Common myeloid progenitor, CD34-positive (primary cell): Measurements from ENCODE around the gene FBXW4.

Experiments
- CTCF ChIA-PET: fragments of 350-600 bp; sonication (Branson Sonifier 250); formaldehyde crosslinking; loops from one replicate; lab custom pipeline; 2021; ENCODE audit warnings: antibody characterized with exemption; lab: Charles Lee
- POLR2A ChIA-PET: fragments of 350-600 bp; sonication (Branson Sonifier 250); formaldehyde crosslinking; loops from one replicate; lab custom pipeline; 2021; ENCODE audit warnings: antibody characterized with exemption; lab: Charles Lee
- DNase-seq, 3 donors: peaks; one replicate each; pipeline versions ENCODE4 v3.0.0 to v3.0.0-alpha.2; 2013
- H3K27ac ChIP-seq, 2 experiments: 1 replicate in 1 of 2; 2 replicates in 1 of 2; pipeline ENCODE4 v1.7.0; 2013; ENCODE audit warnings: inconsistent platforms in 2 of 2, low read length in 2 of 2, mild to moderate bottlenecking in 2 of 2, low read depth in 1 of 2, moderate library complexity in 1 of 2; ENCODE audit not compliant: severe bottlenecking in 2 of 2, insufficient read depth in 1 of 2, poor library complexity in 1 of 2
- H3K27me3 ChIP-seq, 5 experiments: replicated peaks in 2 of 5; 1 replicate in 3 of 5; 2 replicates in 2 of 5; pipeline versions ENCODE4 v1.6.1 to v1.7.0; 2013; ENCODE audit warnings: low read length in 4 of 5, mild to moderate bottlenecking in 2 of 5, moderate library complexity in 2 of 5, inconsistent platforms in 1 of 5; ENCODE audit not compliant: insufficient read depth in 5 of 5, control insufficient read depth in 4 of 5
- H3K36me3 ChIP-seq, 4 experiments: 1 replicate in 2 of 4; 2 replicates in 2 of 4; pipeline versions ENCODE4 v1.6.1 to v1.7.0; 2013; ENCODE audit warnings: low read length in 3 of 4, control low read depth in 1 of 4, mild to moderate bottlenecking in 1 of 4; ENCODE audit not compliant: control insufficient read depth in 4 of 4, insufficient read depth in 4 of 4
- H3K4me1 ChIP-seq, 4 experiments: 1 replicate in 3 of 4; 2 replicates in 1 of 4; pipeline versions ENCODE4 v1.6.1 to v1.7.1; 2013; ENCODE audit warnings: low read length in 3 of 4, mild to moderate bottlenecking in 3 of 4, control low read depth in 1 of 4, inconsistent platforms in 1 of 4, moderate library complexity in 1 of 4; ENCODE audit not compliant: control insufficient read depth in 4 of 4, insufficient read depth in 4 of 4; ENCODE audit errors: control extremely low read depth in 1 of 4
- H3K4me3 ChIP-seq, 7 experiments: 1 replicate in 4 of 7; 2 replicates in 3 of 7; pipeline versions ENCODE4 v1.5.1 to v1.7.0; 2013; ENCODE audit warnings: mild to moderate bottlenecking in 7 of 7, low read length in 6 of 7, moderate library complexity in 6 of 7, inconsistent platforms in 2 of 7, low read depth in 2 of 7, control low read depth in 1 of 7; ENCODE audit not compliant: insufficient read depth in 4 of 7, control insufficient read depth in 1 of 7; ENCODE audit errors: extremely low read depth in 1 of 7
- H3K9me3 ChIP-seq, 5 experiments: 1 replicate in 4 of 5; 2 replicates in 1 of 5; pipeline versions ENCODE4 v1.6.1 to v1.7.1; 2013; ENCODE audit warnings: low read length in 4 of 5, mild to moderate bottlenecking in 2 of 5, inconsistent platforms in 1 of 5, low read depth in 1 of 5, moderate library complexity in 1 of 5; ENCODE audit not compliant: control insufficient read depth in 4 of 5, insufficient read depth in 2 of 5; ENCODE audit errors: control extremely low read depth in 1 of 5
- WGBS: methylation state at CpG from one replicate; pipeline ENCODE4 v1.1.5; 2013; ENCODE audit not compliant: insufficient coverage; 5-methylcytosine and 5-hydroxymethylcytosine counted together

The FBXW4 gene

DNA sequence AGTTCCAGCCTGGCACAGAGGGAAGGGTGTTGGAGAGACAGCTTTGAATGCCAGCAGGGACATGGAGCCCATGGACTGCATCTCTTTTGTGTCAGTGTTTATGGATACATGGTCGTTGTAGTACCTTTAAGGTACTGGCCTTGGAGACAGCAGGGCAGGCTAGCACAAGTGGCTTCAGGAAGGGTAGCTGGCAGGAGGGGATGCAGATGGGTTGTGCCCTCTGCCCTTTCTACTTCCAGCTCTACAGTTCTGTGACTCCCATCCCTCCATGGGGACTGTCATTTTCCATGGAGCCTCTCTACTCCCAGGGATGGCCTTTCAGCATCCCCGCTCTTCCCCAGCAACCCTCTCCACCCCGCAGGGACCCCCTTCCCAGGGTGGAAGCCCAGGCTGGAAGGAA is 132.0 kb downstream of the FBXW4 start:
- Histone ChIP-seq H3K9me3 (no peaks in the 10 kb centered on the region), H3K4me1 (peaks cover 0 to 16% (median 11%) of the 10 kb centered on the region in 4 experiments), H3K36me3 (no peaks in the 10 kb centered on the region), H3K27ac (no peak overlapping the region), H3K27me3 (peaks cover 4 to 44% (median 18%) of the 10 kb centered on the region in 5 experiments), H3K4me3 (no peak overlapping the region)
- ChIA-PET POLR2A (no interaction called here), CTCF (no interaction called here)
- no CpG with 5 or more reads among the region's 3 CpGs for WGBS
- DNase-seq, result no peak

GRCh38 chr10:101562231-101562630 is 132.7 kb downstream of the FBXW4 start:
- Histone ChIP-seq H3K27me3 (peaks cover 4 to 36% (median 12%) of the 10 kb centered on the region in 5 experiments), H3K4me1 (peaks cover 0 to 19% (median 13%) of the 10 kb centered on the region in 4 experiments), H3K36me3 (no peaks in the 10 kb centered on the region), H3K4me3 (no peak overlapping the region), H3K27ac (no peak overlapping the region), H3K9me3 (no peaks in the 10 kb centered on the region)
- WGBS, result 96% methylated on average over 5 of the region's 5 CpGs
- POLR2A ChIA-PET, result interaction anchor here (0.6 kb wide), 1 partner anchor 1957 kb away, joined by 3 read pairs; no protein-coding TSS in a partner anchor
- DNase-seq, result no peak
- CTCF ChIA-PET, result interaction anchor here (1.0 to 1.2 kb wide), 2 partner anchors 9 to 14 kb away, joined by 3 read pairs; no protein-coding TSS in a partner anchor

DNA sequence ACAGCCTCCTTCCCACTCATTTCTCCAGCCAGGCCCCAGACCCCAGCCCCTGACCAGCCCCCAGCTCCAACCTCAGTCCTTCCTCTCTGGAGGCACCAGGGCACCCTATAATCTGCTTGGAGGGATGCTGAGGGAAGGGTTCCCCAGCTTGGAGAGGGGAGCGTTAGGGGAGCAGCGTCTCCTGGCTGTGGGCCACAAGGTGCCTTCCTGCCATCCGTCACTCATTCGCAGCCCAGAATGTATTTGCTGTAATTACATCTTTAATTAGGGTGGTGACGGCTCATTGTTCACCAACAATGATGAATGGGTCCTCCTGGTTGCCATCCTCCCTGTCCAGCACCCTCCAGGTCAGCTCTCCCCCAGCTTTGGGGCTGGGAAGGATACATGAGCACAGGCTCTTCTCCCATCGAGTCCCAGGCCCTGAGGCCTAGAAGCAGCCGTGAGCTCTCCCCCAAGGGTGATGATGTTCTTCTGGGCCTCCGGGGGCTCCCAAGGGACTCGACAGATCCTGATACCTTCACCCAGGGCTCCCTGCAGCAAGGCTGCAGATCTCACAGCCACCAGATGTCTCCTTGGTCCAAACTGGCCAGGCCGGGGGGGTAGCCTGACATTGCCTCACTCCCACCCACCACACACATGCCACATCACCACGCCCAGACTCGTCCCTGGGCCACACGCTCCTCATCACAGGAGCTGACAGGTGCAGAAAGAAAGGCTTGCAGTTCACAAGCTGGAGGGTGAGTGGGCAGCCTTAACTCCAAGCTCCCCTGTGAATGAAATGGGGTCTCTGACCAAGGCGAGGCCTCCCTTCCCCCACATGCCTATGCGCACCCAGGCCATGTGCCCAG is 133.7 kb downstream of the FBXW4 start:
- ChIA-PET CTCF (interaction anchor here (1.0 to 1.5 kb wide), 4 partner anchors 8 to 260 kb away, joined by 3 read pairs; no protein-coding TSS in a partner anchor), POLR2A (interaction anchor here (0.9 kb wide), 1 partner anchor 15 kb away, joined by 4 read pairs; no protein-coding TSS in a partner anchor)
- peaks cover 0 to 13% (median 6%) of the 10 kb centered on the region in 4 experiments for H3K4me1 ChIP-seq

More for the DNA sequence above, 133.7 kb downstream of the FBXW4 start:
- Histone ChIP-seq H3K27ac (no peak overlapping the region), H3K36me3 (no peaks in the 10 kb centered on the region), H3K27me3 (peaks cover 0 to 28% (median 7%) of the 10 kb centered on the region in 5 experiments), H3K4me3 (no peak overlapping the region), H3K9me3 (no peaks in the 10 kb centered on the region)
- WGBS, result 92% methylated on average over 9 of the region's 15 CpGs
- DNase-seq, result peak in 1 of 3 donors; percentile 12
